Measurements from ENCODE around the gene OR6M1. TPM values are rescaled to one million over a fixed set of nuclear protein-coding genes. Genes with fewer than 3 reads are reported as not detected.

OR6M1 gene, protein sequence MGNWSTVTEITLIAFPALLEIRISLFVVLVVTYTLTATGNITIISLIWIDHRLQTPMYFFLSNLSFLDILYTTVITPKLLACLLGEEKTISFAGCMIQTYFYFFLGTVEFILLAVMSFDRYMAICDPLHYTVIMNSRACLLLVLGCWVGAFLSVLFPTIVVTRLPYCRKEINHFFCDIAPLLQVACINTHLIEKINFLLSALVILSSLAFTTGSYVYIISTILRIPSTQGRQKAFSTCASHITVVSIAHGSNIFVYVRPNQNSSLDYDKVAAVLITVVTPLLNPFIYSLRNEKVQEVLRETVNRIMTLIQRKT
- polyA plus RNA-seq (2011; rRNA removed) (not detected in 2 replicates), polyA minus RNA-seq (2011; rRNA and poly(A)+ RNA removed) (not detected in 2 replicates)

DNA sequence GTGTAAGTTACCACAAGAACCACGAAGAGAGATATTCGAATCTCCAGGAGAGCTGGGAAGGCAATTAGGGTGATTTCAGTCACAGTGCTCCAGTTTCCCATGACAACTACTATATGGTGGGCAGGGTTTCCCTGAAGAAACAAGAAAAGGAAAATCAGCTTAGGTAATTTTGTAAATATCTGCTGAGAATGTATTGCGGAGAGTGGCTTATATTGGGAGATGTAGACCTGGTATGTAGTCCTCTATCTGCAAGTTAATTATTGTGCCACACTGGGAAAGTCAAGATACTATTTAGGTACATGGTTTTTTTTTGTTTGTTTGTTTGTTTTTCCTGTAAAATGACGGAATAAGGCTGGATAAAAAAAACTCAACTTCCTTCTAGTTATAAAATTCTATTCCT, at the start of gene OR6M1:
Gene OR6M1 (minus strand): TSS at position 101 of the 400 bp plus-strand sequence. CDS start 0 bp downstream, at position 101.
- H3K36me3 ChIP-seq (ENCODE audit: control insufficient read depth, insufficient read depth, low read length): no peaks in the 10 kb centered on the region
- TF ChIP-seq, protein P1, sequence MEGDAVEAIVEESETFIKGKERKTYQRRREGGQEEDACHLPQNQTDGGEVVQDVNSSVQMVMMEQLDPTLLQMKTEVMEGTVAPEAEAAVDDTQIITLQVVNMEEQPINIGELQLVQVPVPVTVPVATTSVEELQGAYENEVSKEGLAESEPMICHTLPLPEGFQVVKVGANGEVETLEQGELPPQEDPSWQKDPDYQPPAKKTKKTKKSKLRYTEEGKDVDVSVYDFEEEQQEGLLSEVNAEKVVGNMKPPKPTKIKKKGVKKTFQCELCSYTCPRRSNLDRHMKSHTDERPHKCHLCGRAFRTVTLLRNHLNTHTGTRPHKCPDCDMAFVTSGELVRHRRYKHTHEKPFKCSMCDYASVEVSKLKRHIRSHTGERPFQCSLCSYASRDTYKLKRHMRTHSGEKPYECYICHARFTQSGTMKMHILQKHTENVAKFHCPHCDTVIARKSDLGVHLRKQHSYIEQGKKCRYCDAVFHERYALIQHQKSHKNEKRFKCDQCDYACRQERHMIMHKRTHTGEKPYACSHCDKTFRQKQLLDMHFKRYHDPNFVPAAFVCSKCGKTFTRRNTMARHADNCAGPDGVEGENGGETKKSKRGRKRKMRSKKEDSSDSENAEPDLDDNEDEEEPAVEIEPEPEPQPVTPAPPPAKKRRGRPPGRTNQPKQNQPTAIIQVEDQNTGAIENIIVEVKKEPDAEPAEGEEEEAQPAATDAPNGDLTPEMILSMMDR (IDR thresholded peaks at IDR 0.05; ENCODE audit: insufficient read depth, low read depth, low read length): no peak
- no peak within 1 kb of the TSS for H3K4me3 ChIP-seq (ENCODE audit: low read depth, low read length)
- CTCF ChIA-PET: no interaction called here
- DNase-seq (ENCODE audit: low read depth): no peak
- no peaks in the 10 kb centered on the region for H3K27me3 ChIP-seq (ENCODE audit: control insufficient read depth, insufficient read depth, low read length)
- POLR2A ChIA-PET: no interaction called here

DNA sequence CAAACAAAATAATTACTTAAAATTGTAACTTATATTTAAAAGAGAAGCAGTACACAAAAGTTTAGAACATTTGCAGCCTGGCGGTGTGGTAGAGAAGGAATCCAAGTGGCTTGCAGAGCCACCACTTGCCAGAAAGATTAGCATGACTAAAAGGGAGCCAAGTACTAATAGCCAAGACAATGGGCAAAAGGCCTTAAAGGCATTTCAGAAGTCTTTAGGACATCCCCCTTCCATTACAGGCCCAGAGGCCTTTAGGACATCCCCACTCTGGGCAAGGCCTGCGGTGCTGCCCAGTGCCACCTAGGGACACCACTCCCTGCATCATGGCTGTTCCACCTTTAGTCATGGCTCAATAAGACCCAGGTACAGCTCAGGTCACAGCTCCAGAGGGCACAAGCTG, 46.9 kb upstream of the OR6M1 start:
- Histone ChIP-seq H3K36me3 (ENCODE audit: control insufficient read depth, insufficient read depth, low read length) (no peaks in the 10 kb centered on the region), H3K4me3 (ENCODE audit: low read depth, low read length) (no peak overlapping the region), H3K27me3 (ENCODE audit: control insufficient read depth, insufficient read depth, low read length) (no peaks in the 10 kb centered on the region)
- ChIA-PET CTCF (no interaction called here), POLR2A (no interaction called here)
- TF ChIP-seq, protein P1 (IDR thresholded peaks at IDR 0.05; ENCODE audit: insufficient read depth, low read depth, low read length): no peak
- DNase-seq (ENCODE audit: low read depth): no peak

DNA sequence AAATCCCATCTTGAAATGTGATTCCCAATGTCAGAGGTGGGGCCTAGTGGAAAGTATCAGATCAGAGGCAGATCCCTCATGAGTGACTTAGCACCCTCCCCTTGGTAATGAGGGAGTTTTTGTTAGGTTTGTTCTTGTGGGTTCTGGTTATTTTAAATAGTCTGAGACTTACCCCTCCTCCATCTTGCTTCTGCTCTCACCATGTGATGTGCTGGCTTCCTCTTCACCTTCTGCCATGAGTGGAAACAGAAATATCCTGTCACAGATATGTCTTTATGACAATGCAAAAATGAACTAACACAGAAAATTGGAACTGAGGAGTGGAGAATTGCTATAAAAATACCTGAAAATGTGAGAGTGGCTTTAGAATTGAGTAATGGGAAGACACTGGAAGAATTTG, 46.2 kb upstream of the OR6M1 start:
- H3K27me3 ChIP-seq (ENCODE audit: control insufficient read depth, insufficient read depth, low read length): no peaks in the 10 kb centered on the region
- CTCF ChIA-PET: no interaction called here
- POLR2A ChIA-PET: no interaction called here
- no peak overlapping the region for H3K4me3 ChIP-seq (ENCODE audit: low read depth, low read length)
- no peak for DNase-seq (ENCODE audit: low read depth)
- TF ChIP-seq, protein P1 (IDR thresholded peaks at IDR 0.05; ENCODE audit: insufficient read depth, low read depth, low read length): no peak
- H3K36me3 ChIP-seq (ENCODE audit: control insufficient read depth, insufficient read depth, low read length): no peaks in the 10 kb centered on the region

DNA sequence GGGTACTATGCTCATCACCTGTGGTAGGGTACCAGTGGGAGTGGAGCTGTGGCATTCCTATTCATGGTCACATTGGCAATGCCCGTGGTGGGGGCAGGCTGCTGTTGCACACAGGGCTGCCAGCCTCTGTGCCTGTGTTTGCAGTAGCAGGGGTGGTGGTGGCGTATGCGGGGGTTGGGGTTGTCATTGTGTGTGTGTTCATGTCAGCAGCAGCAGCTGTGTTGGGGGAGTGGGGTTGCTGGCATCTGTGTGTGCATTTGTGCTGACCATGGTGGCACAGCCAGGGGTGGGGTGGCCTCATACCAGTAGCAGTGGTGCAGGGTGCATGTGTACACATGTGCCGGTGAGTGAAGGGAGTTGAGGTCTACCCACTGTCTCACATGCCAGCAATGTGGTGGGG, 45.0 kb upstream of the OR6M1 start:
- no peak for DNase-seq (ENCODE audit: low read depth)
- H3K36me3 ChIP-seq (ENCODE audit: control insufficient read depth, insufficient read depth, low read length): no peaks in the 10 kb centered on the region
- CTCF ChIA-PET: no interaction called here
- no peak overlapping the region for H3K4me3 ChIP-seq (ENCODE audit: low read depth, low read length)
- TF ChIP-seq, protein P1 (IDR thresholded peaks at IDR 0.05; ENCODE audit: insufficient read depth, low read depth, low read length): no peak
- no peaks in the 10 kb centered on the region for H3K27me3 ChIP-seq (ENCODE audit: control insufficient read depth, insufficient read depth, low read length)
- POLR2A ChIA-PET: no interaction called here

DNA sequence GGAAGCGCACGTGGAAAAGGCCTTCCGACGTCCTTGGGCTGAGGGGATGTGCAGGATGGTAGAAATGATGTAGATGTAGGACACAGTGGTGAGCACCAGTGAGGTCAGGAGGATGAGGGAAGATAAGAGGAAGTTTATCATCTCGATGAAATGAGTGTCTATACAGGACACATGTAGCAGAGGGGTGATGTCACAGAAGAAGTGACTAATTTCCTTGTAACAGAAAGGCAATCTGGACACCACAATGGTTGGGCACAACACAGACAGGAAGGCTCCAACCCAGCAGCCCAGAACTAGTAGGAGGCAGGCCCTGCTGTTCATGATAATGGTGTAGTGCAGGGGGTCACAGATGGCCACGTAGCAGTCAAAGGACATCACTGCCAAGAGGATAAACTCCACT, 35.0 kb upstream of the OR6M1 start:
- POLR2A ChIA-PET: no interaction called here
- H3K4me3 ChIP-seq (ENCODE audit: low read depth, low read length): no peak overlapping the region
- DNase-seq (ENCODE audit: low read depth): no peak
- TF ChIP-seq, protein P1 (IDR thresholded peaks at IDR 0.05; ENCODE audit: insufficient read depth, low read depth, low read length): no peak
- H3K27me3 ChIP-seq (ENCODE audit: control insufficient read depth, insufficient read depth, low read length): no peaks in the 10 kb centered on the region
- CTCF ChIA-PET: no interaction called here
- H3K36me3 ChIP-seq (ENCODE audit: control insufficient read depth, insufficient read depth, low read length): no peaks in the 10 kb centered on the region
